ENCODE results near the gene RALB.

- no peak for TF ChIP-seq POLR2AphosphoS5 (IDR thresholded peaks at IDR 0.05)
- TF ChIP-seq, protein P1, sequence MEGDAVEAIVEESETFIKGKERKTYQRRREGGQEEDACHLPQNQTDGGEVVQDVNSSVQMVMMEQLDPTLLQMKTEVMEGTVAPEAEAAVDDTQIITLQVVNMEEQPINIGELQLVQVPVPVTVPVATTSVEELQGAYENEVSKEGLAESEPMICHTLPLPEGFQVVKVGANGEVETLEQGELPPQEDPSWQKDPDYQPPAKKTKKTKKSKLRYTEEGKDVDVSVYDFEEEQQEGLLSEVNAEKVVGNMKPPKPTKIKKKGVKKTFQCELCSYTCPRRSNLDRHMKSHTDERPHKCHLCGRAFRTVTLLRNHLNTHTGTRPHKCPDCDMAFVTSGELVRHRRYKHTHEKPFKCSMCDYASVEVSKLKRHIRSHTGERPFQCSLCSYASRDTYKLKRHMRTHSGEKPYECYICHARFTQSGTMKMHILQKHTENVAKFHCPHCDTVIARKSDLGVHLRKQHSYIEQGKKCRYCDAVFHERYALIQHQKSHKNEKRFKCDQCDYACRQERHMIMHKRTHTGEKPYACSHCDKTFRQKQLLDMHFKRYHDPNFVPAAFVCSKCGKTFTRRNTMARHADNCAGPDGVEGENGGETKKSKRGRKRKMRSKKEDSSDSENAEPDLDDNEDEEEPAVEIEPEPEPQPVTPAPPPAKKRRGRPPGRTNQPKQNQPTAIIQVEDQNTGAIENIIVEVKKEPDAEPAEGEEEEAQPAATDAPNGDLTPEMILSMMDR (IDR thresholded peaks at IDR 0.05) = no peak
Measured at GRCh38 chr2:120257522-120257921, 4.9 kb downstream of the RALB start.
